ENCODE data around the gene PARD3. TPM values are rescaled to one million over a fixed set of nuclear protein-coding genes. Genes with fewer than 3 reads are reported as not detected.

The PARD3 gene
- total RNA-seq, 1 experiment from 2014 or later = 46.3 TPM

DNA sequence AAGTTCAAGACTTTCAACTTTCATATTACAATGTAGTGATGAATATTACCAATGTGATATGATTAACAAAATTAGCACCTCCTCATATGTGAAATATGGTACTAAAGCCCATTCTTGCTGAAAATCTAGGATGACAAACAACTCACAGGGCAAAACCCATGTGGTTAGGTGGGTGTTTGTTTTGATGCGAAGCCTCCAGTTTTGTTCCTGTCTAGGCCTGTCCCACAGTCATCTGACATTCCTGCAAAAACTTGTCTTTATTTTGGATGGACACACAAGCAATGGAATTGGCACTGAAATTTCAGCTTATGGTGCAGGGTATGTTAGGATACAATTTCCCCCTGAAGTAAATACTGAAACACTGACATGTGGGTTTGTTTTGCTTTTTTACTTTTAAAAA, 95.3 kb downstream of the PARD3 start:
- Histone ChIP-seq H4K20me1 (ENCODE audit: insufficient read depth) (peaks cover 8% of the 10 kb centered on the region; the same call in 1 of the 2 replicates), H3K27ac (ENCODE audit: low read depth, low read length) (no peak overlapping the region), H3K27me3 (ENCODE audit: insufficient read depth, low read length) (no peaks in the 10 kb centered on the region), H3K9me2 (ENCODE audit: insufficient read depth) (no peaks in the 10 kb centered on the region), H3K4me1 (ENCODE audit: control insufficient read depth in 1 of 2, insufficient read depth in 2 of 2, low read length in 2 of 2) (peaks cover 37 to 45% of the 10 kb centered on the region in 2 experiments), H3K9ac (ENCODE audit: low read length) (no peak overlapping the region), H3K4me3 (replicated peaks in 1 of 2; ENCODE audit: low read depth in 1 of 2, low read length in 2 of 2) (no peak overlapping the region), H3K9me3 (ENCODE audit: control insufficient read depth in 1 of 2, insufficient read depth in 1 of 2, low read depth in 1 of 2, low read length in 2 of 2) (no peaks in the 10 kb centered on the region), H2AFZ (ENCODE audit: low read depth, low read length, poor library complexity, severe bottlenecking) (no peak overlapping the region), H3K4me2 (ENCODE audit: low read length) (no peak overlapping the region), H3K36me3 (ENCODE audit: control insufficient read depth in 1 of 2, insufficient read depth in 2 of 2, low read length in 2 of 2) (no peaks in the 10 kb centered on the region), H3K79me2 (ENCODE audit: insufficient read depth, low read length) (peaks cover 55% of the 10 kb centered on the region)
- POLR2A ChIA-PET = no interaction called here
- no TSS peak for BruUV-seq (replicated peaks)
- DNase-seq (ENCODE audit: low read depth, low spot score) = no peak
- RAD21 ChIA-PET (ENCODE audit: low non-redundant PET in 1 of 2, low total read pairs in 2 of 2, uncharacterized antibody in 2 of 2, unreplicated experiment in 2 of 2) = no interaction called here
- no peak for ATAC-seq
- TF ChIP-seq CBX3 (IDR thresholded peaks at IDR 0.05; ENCODE audit: low read depth) (no peak), CEBPB (IDR thresholded peaks at IDR 0.05; ENCODE audit: low read depth) (no peak), POLR2A (IDR thresholded peaks at IDR 0.05; ENCODE audit: borderline replicate concordance, extremely low read depth, insufficient read depth, insufficient read length) (no peak), RAD21 (IDR thresholded peaks at IDR 0.05; ENCODE audit: low read depth) (no peak), EZH2phosphoT487 (IDR thresholded peaks at IDR 0.05; ENCODE audit: borderline replicate concordance) (no peak), SRF (IDR thresholded peaks at IDR 0.05; ENCODE audit: low read depth) (no peak), SP1 (IDR thresholded peaks at IDR 0.05; ENCODE audit: low read depth) (no peak)
- intact Hi-C loops (cut with micrococcal nuclease) = loop anchor here (5.0 kb wide), 1 partner anchor 108 kb away; no protein-coding TSS in a partner anchor
- CTCF ChIA-PET = no interaction called here

DNA sequence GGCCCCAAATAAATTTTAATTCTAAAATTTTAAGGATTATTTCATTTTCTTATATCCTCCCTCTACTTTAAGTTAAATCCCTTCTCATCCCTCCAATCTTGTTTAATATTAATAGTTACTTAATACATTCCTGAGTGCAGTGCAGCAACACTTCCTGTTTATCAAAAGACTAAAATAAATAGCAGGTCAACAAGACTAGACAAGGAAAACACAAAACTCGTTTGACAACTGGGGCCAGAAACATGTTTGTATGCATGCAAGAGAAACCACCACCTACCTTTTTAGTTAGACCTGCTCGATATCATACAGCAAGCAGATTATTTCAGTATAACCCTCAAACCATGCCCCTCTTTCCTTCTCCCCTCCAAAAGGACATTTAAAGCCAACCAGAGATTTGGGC, 95.8 kb downstream of the PARD3 start:
- DNase-seq (ENCODE audit: low read depth, low spot score) = no peak
- no peak overlapping the region for H3K4me2 ChIP-seq (ENCODE audit: low read length)
- H2AFZ ChIP-seq (ENCODE audit: low read depth, low read length, poor library complexity, severe bottlenecking) = no peak overlapping the region
- RAD21 ChIA-PET (ENCODE audit: low non-redundant PET in 1 of 2, low total read pairs in 2 of 2, uncharacterized antibody in 2 of 2, unreplicated experiment in 2 of 2) = no interaction called here
- no peak overlapping the region for H3K27ac ChIP-seq (ENCODE audit: low read depth, low read length)
- ATAC-seq = no peak
- BruUV-seq (replicated peaks) = no TSS peak
- POLR2A ChIA-PET = no interaction called here
- intact Hi-C loops (cut with micrococcal nuclease) = no loop called here
- TF ChIP-seq, protein P1, sequence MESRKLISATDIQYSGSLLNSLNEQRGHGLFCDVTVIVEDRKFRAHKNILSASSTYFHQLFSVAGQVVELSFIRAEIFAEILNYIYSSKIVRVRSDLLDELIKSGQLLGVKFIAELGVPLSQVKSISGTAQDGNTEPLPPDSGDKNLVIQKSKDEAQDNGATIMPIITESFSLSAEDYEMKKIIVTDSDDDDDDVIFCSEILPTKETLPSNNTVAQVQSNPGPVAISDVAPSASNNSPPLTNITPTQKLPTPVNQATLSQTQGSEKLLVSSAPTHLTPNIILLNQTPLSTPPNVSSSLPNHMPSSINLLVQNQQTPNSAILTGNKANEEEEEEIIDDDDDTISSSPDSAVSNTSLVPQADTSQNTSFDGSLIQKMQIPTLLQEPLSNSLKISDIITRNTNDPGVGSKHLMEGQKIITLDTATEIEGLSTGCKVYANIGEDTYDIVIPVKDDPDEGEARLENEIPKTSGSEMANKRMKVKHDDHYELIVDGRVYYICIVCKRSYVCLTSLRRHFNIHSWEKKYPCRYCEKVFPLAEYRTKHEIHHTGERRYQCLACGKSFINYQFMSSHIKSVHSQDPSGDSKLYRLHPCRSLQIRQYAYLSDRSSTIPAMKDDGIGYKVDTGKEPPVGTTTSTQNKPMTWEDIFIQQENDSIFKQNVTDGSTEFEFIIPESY (IDR thresholded peaks at IDR 0.05; ENCODE audit: extremely low read depth, insufficient replicate concordance, low read length) = no peak
- TF ChIP-seq CEBPB (IDR thresholded peaks at IDR 0.05; ENCODE audit: low read depth) (no peak), RAD21 (IDR thresholded peaks at IDR 0.05; ENCODE audit: low read depth) (no peak), YY1 (IDR thresholded peaks at IDR 0.05; ENCODE audit: extremely low read depth, insufficient replicate concordance, low read depth, low read length) (no peak), CBX3 (IDR thresholded peaks at IDR 0.05; ENCODE audit: low read depth) (no peak), EZH2 (IDR thresholded peaks at IDR 0.05) (no peak), ELF1 (IDR thresholded peaks at IDR 0.05; ENCODE audit: borderline replicate concordance, low read depth) (no peak), FOSL1 (IDR thresholded peaks at IDR 0.05; ENCODE audit: low read depth) (no peak), SIN3A (IDR thresholded peaks at IDR 0.05; ENCODE audit: low read depth) (no peak), POLR2A (IDR thresholded peaks at IDR 0.05; ENCODE audit: borderline replicate concordance, extremely low read depth, insufficient read depth, insufficient read length) (no peak), ZNF274 (IDR thresholded peaks at IDR 0.05; ENCODE audit: low read depth, low read length) (no peak), JUND (IDR thresholded peaks at IDR 0.05) (no peak), SP1 (IDR thresholded peaks at IDR 0.05; ENCODE audit: low read depth) (no peak)
- TF ChIP-seq, protein P2, sequence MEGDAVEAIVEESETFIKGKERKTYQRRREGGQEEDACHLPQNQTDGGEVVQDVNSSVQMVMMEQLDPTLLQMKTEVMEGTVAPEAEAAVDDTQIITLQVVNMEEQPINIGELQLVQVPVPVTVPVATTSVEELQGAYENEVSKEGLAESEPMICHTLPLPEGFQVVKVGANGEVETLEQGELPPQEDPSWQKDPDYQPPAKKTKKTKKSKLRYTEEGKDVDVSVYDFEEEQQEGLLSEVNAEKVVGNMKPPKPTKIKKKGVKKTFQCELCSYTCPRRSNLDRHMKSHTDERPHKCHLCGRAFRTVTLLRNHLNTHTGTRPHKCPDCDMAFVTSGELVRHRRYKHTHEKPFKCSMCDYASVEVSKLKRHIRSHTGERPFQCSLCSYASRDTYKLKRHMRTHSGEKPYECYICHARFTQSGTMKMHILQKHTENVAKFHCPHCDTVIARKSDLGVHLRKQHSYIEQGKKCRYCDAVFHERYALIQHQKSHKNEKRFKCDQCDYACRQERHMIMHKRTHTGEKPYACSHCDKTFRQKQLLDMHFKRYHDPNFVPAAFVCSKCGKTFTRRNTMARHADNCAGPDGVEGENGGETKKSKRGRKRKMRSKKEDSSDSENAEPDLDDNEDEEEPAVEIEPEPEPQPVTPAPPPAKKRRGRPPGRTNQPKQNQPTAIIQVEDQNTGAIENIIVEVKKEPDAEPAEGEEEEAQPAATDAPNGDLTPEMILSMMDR (IDR thresholded peaks at IDR 0.05 in 2 of 3, conservative IDR thresholded peaks at IDR 0.05 in 1 of 3; ENCODE audit: borderline replicate concordance in 1 of 3, insufficient read depth in 1 of 3, low read depth in 2 of 3, low read length in 2 of 3) = no peak
- TF ChIP-seq, protein P3, sequence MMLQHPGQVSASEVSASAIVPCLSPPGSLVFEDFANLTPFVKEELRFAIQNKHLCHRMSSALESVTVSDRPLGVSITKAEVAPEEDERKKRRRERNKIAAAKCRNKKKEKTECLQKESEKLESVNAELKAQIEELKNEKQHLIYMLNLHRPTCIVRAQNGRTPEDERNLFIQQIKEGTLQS (IDR thresholded peaks at IDR 0.05) = no peak
- H3K9me3 ChIP-seq (ENCODE audit: control insufficient read depth in 1 of 2, insufficient read depth in 1 of 2, low read depth in 1 of 2, low read length in 2 of 2) = no peaks in the 10 kb centered on the region
- CTCF ChIA-PET = no interaction called here
- H3K4me3 ChIP-seq (replicated peaks in 1 of 2; ENCODE audit: low read depth in 1 of 2, low read length in 2 of 2) = no peak overlapping the region
- peaks cover 8% of the 10 kb centered on the region; the same call in 1 of the 2 replicates for H4K20me1 ChIP-seq (ENCODE audit: insufficient read depth)
- no peaks in the 10 kb centered on the region for H3K27me3 ChIP-seq (ENCODE audit: insufficient read depth, low read length)
- no peak overlapping the region for H3K9ac ChIP-seq (ENCODE audit: low read length)
- no peaks in the 10 kb centered on the region for H3K9me2 ChIP-seq (ENCODE audit: insufficient read depth)
- H3K36me3 ChIP-seq (ENCODE audit: control insufficient read depth in 1 of 2, insufficient read depth in 2 of 2, low read length in 2 of 2) = no peaks in the 10 kb centered on the region
- H3K79me2 ChIP-seq (ENCODE audit: insufficient read depth, low read length) = peaks cover 59% of the 10 kb centered on the region
- peaks cover 40 to 44% of the 10 kb centered on the region in 2 experiments for H3K4me1 ChIP-seq (ENCODE audit: control insufficient read depth in 1 of 2, insufficient read depth in 2 of 2, low read length in 2 of 2)

All from HCT116 (cell line).